Osteocyte (in vitro differentiated cells): ENCODE results near the gene SLC35B1. TPM values are rescaled to one million over a fixed set of nuclear protein-coding genes. Genes with fewer than 3 reads are reported as not detected.
"Not testable (repeated sequence)": the region's sequence is repeated elsewhere in the genome, so short reads cannot be mapped to it uniquely, and the experiment has no call there.

Experiments
- DNase-seq: peaks from one replicate; pipeline ENCODE4 v3.0.0; 2021; ENCODE audit warnings: mixed read lengths; ENCODE audit not compliant: unreplicated experiment; ENCODE audit errors: extremely low spot score
- H3K27ac Mint-ChIP-seq: one replicate; pipeline ENCODE4 v1.8.0; 2021; ENCODE audit warnings: mild to moderate bottlenecking, mixed read lengths; ENCODE audit not compliant: unreplicated experiment
- H3K27me3 Mint-ChIP-seq: one replicate; pipeline ENCODE4 v1.8.0; 2021; ENCODE audit warnings: mixed read lengths; ENCODE audit not compliant: unreplicated experiment
- H3K36me3 Mint-ChIP-seq: one replicate; pipeline ENCODE4 v1.8.0; 2021; ENCODE audit warnings: mixed read lengths; ENCODE audit not compliant: unreplicated experiment
- H3K4me1 Mint-ChIP-seq: one replicate; pipeline ENCODE4 v1.8.0; 2021; ENCODE audit warnings: mixed read lengths; ENCODE audit not compliant: unreplicated experiment
- H3K4me3 Mint-ChIP-seq: one replicate; pipeline ENCODE4 v1.8.0; 2021; ENCODE audit warnings: mild to moderate bottlenecking, moderate library complexity, mixed read lengths; ENCODE audit not compliant: unreplicated experiment
- H3K9me3 Mint-ChIP-seq: one replicate; pipeline ENCODE4 v1.8.0; 2021; ENCODE audit warnings: mixed read lengths; ENCODE audit not compliant: unreplicated experiment
- CTCF ChIP-seq: fragments of 200-600 bp; sonication (generic); IDR thresholded peaks from 2 replicates; pipeline ENCODE4 v1.5.0; 2021; ENCODE audit warnings: antibody characterized with exemption, mild to moderate bottlenecking, moderate library complexity
- total RNA-seq: library from RNA; stranded (reverse); gene quantifications from 2 replicates; pipeline ENCODE4 v1.2.1, GENCODE V29; 2021

The SLC35B1 gene
- total RNA-seq, 1 donor from 2014 or later = 60.0 TPM

- Mint-ChIP-seq H3K9me3 (no peaks in the 10 kb centered on the region), H3K36me3 (peaks cover 10% of the 10 kb centered on the region), H3K27me3 (no peaks in the 10 kb centered on the region), H3K4me1 (peaks cover 38% of the 10 kb centered on the region), H3K4me3 (peak overlapping the region; percentile 97), H3K27ac (peak overlapping the region; percentile 99)
- no peak for TF ChIP-seq CTCF
- DNase-seq = no peak
Observed at GRCh38 chr17:49676276-49676868, 31.4 kb downstream of the SLC35B1 start.

- no peak for DNase-seq
- H3K27me3 Mint-ChIP-seq = no peaks in the 10 kb centered on the region
- H3K36me3 Mint-ChIP-seq = peaks cover 10% of the 10 kb centered on the region
- no peak overlapping the region for H3K4me3 Mint-ChIP-seq
- TF ChIP-seq CTCF = no peak
- peaks cover 51% of the 10 kb centered on the region for H3K4me1 Mint-ChIP-seq
- H3K27ac Mint-ChIP-seq = peak overlapping the region; percentile 11
- no peaks in the 10 kb centered on the region for H3K9me3 Mint-ChIP-seq
Observed at GRCh38 chr17:49674507-49674906, 33.3 kb downstream of the SLC35B1 start.

GRCh38 chr17:49673679-49674078 lies 34.1 kb downstream of the SLC35B1 start:
- not testable (repeated sequence) for H3K36me3 Mint-ChIP-seq, H3K27me3 Mint-ChIP-seq, H3K9me3 Mint-ChIP-seq, H3K4me3 Mint-ChIP-seq, H3K27ac Mint-ChIP-seq
- H3K4me1 Mint-ChIP-seq = peaks cover 51% of the 10 kb centered on the region
- DNase-seq = peak; percentile 25

GRCh38 chr17:49670641-49671040 lies 37.1 kb downstream of the SLC35B1 start:
- Mint-ChIP-seq H3K4me3 (no peak overlapping the region), H3K27ac (peak overlapping the region; percentile 31), H3K9me3 (no peaks in the 10 kb centered on the region), H3K36me3 (peaks cover 10% of the 10 kb centered on the region), H3K27me3 (no peaks in the 10 kb centered on the region), H3K4me1 (peaks cover 32% of the 10 kb centered on the region)
- DNase-seq = no peak
- no peak for TF ChIP-seq CTCF

- no peaks in the 10 kb centered on the region for H3K27me3 Mint-ChIP-seq
- peaks cover 26% of the 10 kb centered on the region for H3K4me1 Mint-ChIP-seq
- H3K9me3 Mint-ChIP-seq = no peaks in the 10 kb centered on the region
- no peak for TF ChIP-seq CTCF
- no peak for DNase-seq
- H3K36me3 Mint-ChIP-seq = peaks cover 6% of the 10 kb centered on the region
- peak overlapping the region; percentile 31 for H3K27ac Mint-ChIP-seq
- H3K4me3 Mint-ChIP-seq = no peak overlapping the region
Observed at GRCh38 chr17:49670002-49670401, 37.8 kb downstream of the SLC35B1 start.

GRCh38 chr17:49667854-49668253 lies 39.9 kb downstream of the SLC35B1 start:
- Mint-ChIP-seq H3K9me3 (no peaks in the 10 kb centered on the region), H3K4me3 (no peak overlapping the region), H3K36me3 (peaks cover 9% of the 10 kb centered on the region)

More at GRCh38 chr17:49667854-49668253, 39.9 kb downstream of the SLC35B1 start:
- Mint-ChIP-seq H3K27me3 (no peaks in the 10 kb centered on the region), H3K4me1 (peaks cover 14% of the 10 kb centered on the region), H3K27ac (no peak overlapping the region)
- no peak for TF ChIP-seq CTCF
- no peak for DNase-seq
